GM12878 (cell line): ENCODE results near the gene ACTR5. TPM values are rescaled to one million over a fixed set of nuclear protein-coding genes. Genes with fewer than 3 reads are reported as not detected.

Experiments used
- ATAC-seq: fragments of 200-7000 bp; cut with Tn5 transposase; 3 replicates; pipeline ENCODE4 v1.9.1; 2020; ENCODE audit warnings: mild to moderate bottlenecking, moderate library complexity
- BruUV-seq: library from RNA; stranded (reverse); fragments of 400-500 nt; replicated peaks from 2 replicates; lab custom pipeline; 2021; lab: Mats Ljungman, UMichigan
- CTCF ChIA-PET: fragments of 300-600 bp; sonication (Branson Sonifier 250); formaldehyde crosslinking; extraction: SDS; loops from one replicate; lab custom pipeline; 2021; ENCODE audit warnings: inconsistent platforms; lab: Yijun Ruan, JAX
- POLR2A ChIA-PET: fragments of 350-600 bp; formaldehyde crosslinking; extraction: SDS; loops from one replicate; lab custom pipeline; 2021; ENCODE audit warnings: inconsistent platforms; lab: Charles Lee
- RAD21 ChIA-PET: fragments of 300-600 bp; sonication (Branson Sonifier 250); formaldehyde crosslinking; loops from one replicate; lab custom pipeline; 2023; ENCODE audit warnings: antibody characterized with exemption; ENCODE audit not compliant: unreplicated experiment; lab: Charles Lee
- SMC1A ChIA-PET: fragments of 300-600 bp; sonication (Branson Sonifier 250); formaldehyde crosslinking; loops from one replicate; lab custom pipeline; 2023; ENCODE audit not compliant: unreplicated experiment, uncharacterized antibody; lab: Charles Lee
- DNase-seq: peaks from one replicate; pipeline ENCODE4 v3.0.0-alpha.2; 2011; ENCODE audit warnings: low read depth, low spot score
- FAIRE-seq: peaks from 3 replicates; lab custom pipeline; 2011; peaks lifted over from hg19 to GRCh38; lab: Jason Lieb, UNC
- H2AFZ ChIP-seq: 2 replicates; pipeline ENCODE4 v1.6.0; 2011; ENCODE audit warnings: low read depth, low read length, control low read depth; ENCODE audit not compliant: control insufficient read depth
- H3K27ac ChIP-seq: 2 replicates; pipeline ENCODE4 v1.5.1; 2011; ENCODE audit warnings: control low read depth; ENCODE audit not compliant: control insufficient read depth, insufficient read depth
- H3K27me3 ChIP-seq, 2 experiments: replicated peaks in 1 of 2; 2 replicates each; pipeline versions ENCODE4 v1.6.0 to v1.6.1; 2011; ENCODE audit warnings: low read length in 1 of 2; ENCODE audit not compliant: control insufficient read depth in 2 of 2, insufficient read depth in 2 of 2
- H3K36me3 ChIP-seq, 2 experiments: 2 replicates each; pipeline ENCODE4 v1.5.1; 2011; ENCODE audit warnings: low read length in 1 of 2; ENCODE audit not compliant: control insufficient read depth in 2 of 2, insufficient read depth in 2 of 2
- H3K4me1 ChIP-seq: 2 replicates; pipeline ENCODE4 v1.6.1; 2011; ENCODE audit warnings: mild to moderate bottlenecking, low read length, moderate library complexity, mixed read lengths; ENCODE audit not compliant: control insufficient read depth, insufficient read depth
- H3K4me2 ChIP-seq: 2 replicates; pipeline ENCODE4 v1.6.0; 2011; ENCODE audit warnings: control low read depth; ENCODE audit not compliant: control insufficient read depth, insufficient read depth
- H3K4me3 ChIP-seq: fragments of 200-600 bp; sonication (generic); 2 replicates; pipeline ENCODE4 v1.5.1; 2016
- H3K79me2 ChIP-seq: 2 replicates; pipeline ENCODE4 v1.6.0; 2011; ENCODE audit warnings: low read length; ENCODE audit not compliant: control insufficient read depth, insufficient read depth
- H3K9ac ChIP-seq: 2 replicates; pipeline ENCODE4 v1.8.0; 2011; ENCODE audit warnings: low read length, control low read depth, mixed read lengths; ENCODE audit not compliant: control insufficient read depth, insufficient read depth
- H3K9me3 ChIP-seq: replicated peaks from 3 replicates; pipeline ENCODE4 v1.5.1; 2011; ENCODE audit warnings: mild to moderate bottlenecking, low read length; ENCODE audit not compliant: control insufficient read depth, insufficient read depth
- H4K20me1 ChIP-seq: 2 replicates; pipeline ENCODE4 v1.6.0; 2011; ENCODE audit not compliant: control insufficient read depth, insufficient read depth
- ESRRA ChIP-seq: IDR thresholded peaks from 2 replicates; pipeline ENCODE4 v1.6.1; 2012; ENCODE audit warnings: mild to moderate bottlenecking, low read length, improper control_type of control experiment
- KLF5 ChIP-seq: fragments of 450-650 bp; IDR thresholded peaks from 2 replicates; pipeline ENCODE4 v1.6.1; 2014; ENCODE audit warnings: mild to moderate bottlenecking; ENCODE audit not compliant: partially characterized antibody
- MTA2 ChIP-seq: fragments of 450-650 bp; IDR thresholded peaks from 2 replicates; pipeline ENCODE4 v1.6.1; 2016; ENCODE audit warnings: low read depth, mild to moderate bottlenecking, moderate library complexity
- SMAD1 ChIP-seq: fragments of 450-650 bp; IDR thresholded peaks from 2 replicates; pipeline ENCODE4 v1.6.1; 2018; ENCODE audit warnings: mild to moderate bottlenecking, low read depth; ENCODE audit not compliant: partially characterized antibody
- YBX1 ChIP-seq: fragments of 450-650 bp; IDR thresholded peaks from 2 replicates; pipeline ENCODE4 v1.6.1; 2016; ENCODE audit warnings: antibody characterized with exemption
- ZNF217 ChIP-seq: fragments of 450-650 bp; IDR thresholded peaks from 2 replicates; pipeline ENCODE4 v1.6.1; 2017; ENCODE audit warnings: antibody characterized with exemption, mild to moderate bottlenecking
- WGBS: methylation state at CpG from one replicate; pipeline ENCODE4 v1.1.6; 2016; ENCODE audit warnings: low lambda C conversion rate; ENCODE audit not compliant: insufficient replicate concordance, insufficient coverage; ENCODE audit errors: missing lambda C conversion rate; 5-methylcytosine and 5-hydroxymethylcytosine counted together
- in situ Hi-C: fragments of 300-500 bp; cut with MboI; formaldehyde crosslinking; loops from 9 replicates; pipeline ENCODE4 v1.14.3; 2018; ENCODE audit warnings: mixed read lengths
- intact Hi-C: fragments of 100-400 bp; cut with micrococcal nuclease; formaldehyde crosslinking; loops from one replicate; pipeline ENCODE4 v1.14.2; 2022; ENCODE audit not compliant: unreplicated experiment
- polyA plus RNA-seq, 11 experiments: library from polyadenylated mRNA; depleted of rRNA in 4 of 11; unstranded in 6 of 11; stranded (reverse) in 5 of 11; fragments of >200 nt; fragmentation: Nextera tagmentation in 4 of 11; fragmentation: Illumina TruSeq in 1 of 11; extraction: Ambion mirVana in 4 of 11; extraction: Trizol in 1 of 11; gene quantifications; 1 replicate in 1 of 11; 2 replicates in 10 of 11; pipeline versions ENCODE4 v1.2.1 to v1.2.3, GENCODE V29; 2011 to 2016; ENCODE audit warnings: inconsistent platforms in 2 of 11, missing spikeins in 2 of 11, low read depth in 1 of 11
- total RNA-seq, 4 experiments: library from RNA; depleted of rRNA in 3 of 4; stranded (reverse); fragments of >200 nt in 3 of 4; fragmentation: Illumina TruSeq in 1 of 4; extraction: Trizol in 1 of 4; gene quantifications; 2 replicates each; pipeline versions ENCODE4 v1.2.1 to v1.2.3, GENCODE V29; 2013 to 2021

Gene ACTR5
- total and polyA plus RNA-seq, 10 of the 15 experiments (the other 5 are each of a cell fraction or from before 2014, with no cell fraction given) = 0.52 to 14.7 (median 8.8) TPM

DNA sequence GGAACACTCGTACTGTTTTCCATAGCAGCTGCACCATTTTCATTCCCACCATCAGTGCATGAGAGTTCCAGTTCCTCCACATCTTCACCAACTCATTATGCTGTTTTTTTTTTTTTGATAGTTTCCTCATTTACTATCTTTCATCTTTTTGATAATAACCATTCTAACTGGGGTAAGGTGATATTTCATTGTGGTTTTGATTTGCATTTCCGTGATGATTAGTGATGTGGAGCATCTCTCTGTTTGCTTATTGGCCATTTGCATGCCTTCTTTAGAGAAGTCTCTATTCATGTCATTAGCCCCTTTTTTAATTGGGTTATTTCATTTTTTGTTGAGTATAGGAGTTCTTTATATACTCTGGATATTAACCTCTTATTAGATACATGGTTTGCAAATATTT lies 25.9 kb downstream of the ACTR5 start (continued):
- TF ChIP-seq KLF5 = no peak
- no peak for TF ChIP-seq MTA2
- no peak for TF ChIP-seq SMAD1
- TF ChIP-seq ZNF217 = no peak
- no peak for TF ChIP-seq ESRRA

DNA sequence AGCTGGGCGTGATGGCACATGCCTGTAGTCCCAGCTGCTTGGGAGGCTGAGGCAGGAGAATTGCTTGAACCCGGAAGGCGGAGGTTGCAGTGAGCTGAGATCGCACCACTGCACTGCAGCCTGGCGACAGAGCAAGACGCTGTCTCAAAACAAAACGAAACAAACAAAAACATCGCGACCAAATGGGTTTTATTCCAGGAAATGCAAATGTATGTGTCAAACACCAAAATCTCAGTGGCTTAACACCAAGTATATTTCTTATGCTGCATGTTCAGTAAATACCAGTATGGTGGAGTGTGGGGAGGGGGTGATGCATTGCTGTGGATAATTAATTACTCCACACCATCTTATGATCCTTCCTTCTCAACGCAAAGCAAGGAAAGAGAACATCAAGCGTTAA lies 28.1 kb downstream of the ACTR5 start:
- no peak for DNase-seq
- no peaks in the 10 kb centered on the region for H3K79me2 ChIP-seq
- peaks cover 2 to 6% of the 10 kb centered on the region in 2 experiments; a peak in 3 of 4 replicates for H3K36me3 ChIP-seq
- H3K27ac ChIP-seq = no peak overlapping the region
- H3K4me3 ChIP-seq = no peak overlapping the region
- H3K27me3 ChIP-seq = no peaks in the 10 kb centered on the region
- H3K4me1 ChIP-seq = no peaks in the 10 kb centered on the region
- no peak overlapping the region for H3K9ac ChIP-seq
- H4K20me1 ChIP-seq = no peaks in the 10 kb centered on the region
- ChIA-PET SMC1A (no interaction called here), CTCF (interaction anchor here (0.8 to 1.4 kb wide), 2 partner anchors 116 to 119 kb away, joined by 3 to 5 read pairs; no protein-coding TSS in a partner anchor), POLR2A (interaction anchor here (0.6 kb wide), 1 partner anchor 285 kb away, joined by 3 read pairs; no protein-coding TSS in a partner anchor), RAD21 (no interaction called here)
- H3K4me2 ChIP-seq = no peak overlapping the region
- no peak for TF ChIP-seq YBX1
- in situ Hi-C loops (no loop called here), intact Hi-C loops (no loop called here)
- 7% methylated on average over 11 of the region's 11 CpGs for WGBS
- no TSS peak for BruUV-seq
- no peak overlapping the region for H2AFZ ChIP-seq
- ATAC-seq = no peak
- no peaks in the 10 kb centered on the region for H3K9me3 ChIP-seq
- FAIRE-seq = no peak
